K562 (cell line): ENCODE measurements around the gene SLC35E1. TPM values are rescaled to one million over a fixed set of nuclear protein-coding genes. Genes with fewer than 3 reads are reported as not detected.

Experiments
- ATAC-seq: fragments of 200-7000 bp; cut with Tn5 transposase; 3 replicates; pipeline ENCODE4 v1.9.1; 2020; ENCODE audit warnings: moderate library complexity
- BruUV-seq: library from RNA; stranded (reverse); fragments of 400-500 nt; replicated peaks from 2 replicates; lab custom pipeline; 2021; lab: Mats Ljungman, UMichigan
- CTCF ChIA-PET: fragments of 300-600 bp; formaldehyde crosslinking; extraction: SDS; loops from one replicate; lab custom pipeline; 2021; ENCODE audit warnings: low intra/inter-chr PET ratio; lab: Yijun Ruan, JAX
- POLR2A ChIA-PET: fragments of 300-600, 350-650 bp; sonication (Branson Sonifier 250); formaldehyde crosslinking; extraction: SDS; loops from one replicate; lab custom pipeline; 2021; ENCODE audit warnings: antibody characterized with exemption, inconsistent platforms; lab: Yijun Ruan, JAX
- DNase-seq, 4 experiments: peaks; one replicate each; pipeline versions ENCODE4 v3.0.0 to v3.0.0-alpha.2; 2011 to 2018; ENCODE audit warnings: low spot score in 3 of 4, mixed read lengths in 3 of 4; ENCODE audit errors: extremely low read depth in 1 of 4
- FAIRE-seq: peaks from 2 replicates; lab custom pipeline; 2011; peaks lifted over from hg19 to GRCh38; lab: Jason Lieb, UNC
- H2AFZ ChIP-seq: 2 replicates; pipeline ENCODE4 v1.6.0; 2011; ENCODE audit warnings: low read depth, low read length, control low read depth, inconsistent platforms
- H3K27ac ChIP-seq: fragments of 200-600 bp; 3 replicates; pipeline ENCODE4 v1.8.0; 2011; ENCODE audit warnings: low read depth, mild to moderate bottlenecking, control low read depth, inconsistent platforms, low read length, moderate library complexity, mixed read lengths; ENCODE audit errors: extremely low read depth
- H3K27me3 ChIP-seq, 2 experiments: fragments of 300-600 bp in 1 of 2; 2 replicates in 1 of 2; 3 replicates in 1 of 2; pipeline versions ENCODE4 v1.6.0 to v1.8.0; 2011; ENCODE audit warnings: inconsistent platforms in 2 of 2, low read length in 2 of 2, mild to moderate bottlenecking in 1 of 2, mixed read lengths in 1 of 2, moderate library complexity in 1 of 2; ENCODE audit not compliant: control insufficient read depth in 2 of 2, insufficient read depth in 2 of 2
- H3K36me3 ChIP-seq: fragments of 300-600 bp; 3 replicates; pipeline ENCODE4 v1.8.0; 2011; ENCODE audit warnings: mild to moderate bottlenecking, low read length, inconsistent platforms; ENCODE audit not compliant: control insufficient read depth, insufficient read depth
- H3K4me1 ChIP-seq, 2 experiments: fragments of 200-600 bp in 1 of 2; replicated peaks in 1 of 2; 2 replicates in 1 of 2; 3 replicates in 1 of 2; pipeline versions ENCODE4 v1.5.1 to v1.8.0; 2011; ENCODE audit warnings: inconsistent platforms in 2 of 2, low read length in 2 of 2, mild to moderate bottlenecking in 1 of 2, mixed read lengths in 1 of 2, moderate library complexity in 1 of 2; ENCODE audit not compliant: control insufficient read depth in 2 of 2, insufficient read depth in 2 of 2
- H3K4me2 ChIP-seq: 2 replicates; pipeline ENCODE4 v1.6.1; 2011; ENCODE audit warnings: low read length, control low read depth, inconsistent platforms, mixed read lengths; ENCODE audit not compliant: insufficient read depth
- H3K4me3 ChIP-seq: fragments of 200-600 bp; sonication (generic), shearing (Covaris generic); 2 replicates; pipeline ENCODE4 v1.5.1; 2016; ENCODE audit warnings: control low read depth, inconsistent platforms
- H3K79me2 ChIP-seq: fragments of 200-600 bp; 3 replicates; pipeline ENCODE4 v1.8.0; 2011; ENCODE audit warnings: low read length, inconsistent platforms; ENCODE audit not compliant: control insufficient read depth, insufficient read depth
- H3K9ac ChIP-seq, 2 experiments: 2 replicates each; pipeline versions ENCODE4 v1.6.0 to v1.6.1; 2011; ENCODE audit warnings: low read depth in 2 of 2, low read length in 2 of 2, control low read depth in 1 of 2, inconsistent platforms in 1 of 2, mild to moderate bottlenecking in 1 of 2, mixed read lengths in 1 of 2; ENCODE audit not compliant: insufficient read depth in 1 of 2
- H3K9me1 ChIP-seq: one replicate; pipeline ENCODE4 v1.6.0; 2011; ENCODE audit warnings: inconsistent platforms, mild to moderate bottlenecking, low read length, moderate library complexity; ENCODE audit not compliant: control insufficient read depth, insufficient read depth
- H3K9me3 ChIP-seq: replicated peaks from 2 replicates; pipeline ENCODE4 v1.5.1; 2011; ENCODE audit warnings: low read depth, low read length, inconsistent platforms; ENCODE audit not compliant: control insufficient read depth, insufficient read depth
- H4K20me1 ChIP-seq: replicated peaks from 2 replicates; pipeline ENCODE4 v1.6.1; 2011; ENCODE audit warnings: low read length, inconsistent platforms, mixed read lengths; ENCODE audit not compliant: control insufficient read depth, insufficient read depth
- CBX3 ChIP-seq, 2 experiments: IDR thresholded peaks; 1 replicate in 1 of 2; 2 replicates in 1 of 2; pipeline ENCODE4 v1.6.1; 2012; ENCODE audit warnings: inconsistent platforms in 2 of 2, low read length in 2 of 2, borderline replicate concordance in 1 of 2, control low read depth in 1 of 2
- ETV1 ChIP-seq: fragments of 450-650 bp; conservative IDR thresholded peaks from 2 replicates; pipeline ENCODE4 v1.6.1; 2016; ENCODE audit warnings: missing genetic modification characterization, control low read depth, low read depth, missing compliant biosample characterization
- JUND ChIP-seq, 2 experiments: IDR thresholded peaks; 2 replicates in 1 of 2; 3 replicates in 1 of 2; pipeline ENCODE4 v1.6.1; 2011; ENCODE audit warnings: borderline replicate concordance in 2 of 2, low read depth in 2 of 2, low read length in 2 of 2, improper control_type of control experiment in 1 of 2, missing biosample characterization in 1 of 2, missing genetic modification characterization in 1 of 2, missing genetic modification reagents in 1 of 2
- MAFK ChIP-seq: IDR thresholded peaks from 2 replicates; pipeline ENCODE4 v1.6.1; 2011; ENCODE audit warnings: low read length, improper control_type of control experiment
- MCM3 ChIP-seq: fragments of 450-650 bp; IDR thresholded peaks from 2 replicates; pipeline ENCODE4 v1.6.1; 2016
- RB1 ChIP-seq: fragments of 450-650 bp; IDR thresholded peaks from 2 replicates; pipeline ENCODE4 v1.6.1; 2017; ENCODE audit warnings: low read depth, mild to moderate bottlenecking
- SMARCA4 ChIP-seq: fragments of 450-650 bp; IDR thresholded peaks from 2 replicates; pipeline ENCODE4 v1.6.1; 2016
- ZNF696 ChIP-seq: fragments of 250-450 bp; sonication (Bioruptor Pico); conservative IDR thresholded peaks from 2 replicates; pipeline ENCODE4 v1.4.0; 2020; ENCODE audit warnings: mild to moderate bottlenecking, moderate library complexity
- WGBS: fragments of 100-300 bp; shearing (Covaris generic); methylation state at CpG from one replicate; pipeline ENCODE4 v1.1.6; 2016; ENCODE audit warnings: low coverage, mixed read lengths; ENCODE audit not compliant: insufficient coverage; ENCODE audit errors: missing lambda C conversion rate; 5-methylcytosine and 5-hydroxymethylcytosine counted together
- in situ Hi-C: fragments of 300-500 bp; cut with MboI; formaldehyde crosslinking; loops from 4 replicates; pipeline ENCODE4 v1.15.0; 2018; ENCODE audit warnings: inconsistent platforms, mixed read lengths
- intact Hi-C: fragments of 100-400 bp; cut with micrococcal nuclease; formaldehyde crosslinking; loops from 2 replicates; pipeline ENCODE4 v1.14.2; 2022
- polyA plus RNA-seq, 8 experiments: library from polyadenylated mRNA; depleted of rRNA in 4 of 8; stranded (reverse) in 5 of 8; unstranded in 3 of 8; fragments of >200 nt; fragmentation: Nextera tagmentation in 2 of 8; fragmentation: Illumina TruSeq in 1 of 8; extraction: Ambion mirVana in 2 of 8; extraction: Trizol in 1 of 8; gene quantifications; 2 replicates each; pipeline versions ENCODE4 v1.2.1 to v1.2.3, GENCODE V29; 2011 to 2014; ENCODE audit warnings: inconsistent platforms in 1 of 8, missing spikeins in 1 of 8
- total RNA-seq, 7 experiments: library from RNA; depleted of rRNA in 6 of 7; stranded (reverse); fragments of >200 nt in 6 of 7; fragmentation: Illumina TruSeq in 2 of 7; extraction: Trizol in 2 of 7; gene quantifications; 2 replicates each; pipeline versions ENCODE4 v1.2.1 to v1.2.3, GENCODE V29; 2011 to 2021; ENCODE audit warnings: low replicate concordance in 1 of 7
- TF ChIP-seq, protein P1 (sequence below): sonication (generic); formaldehyde crosslinking; IDR thresholded peaks from 2 replicates; pipeline ENCODE4 v1.5.0; 2020; ENCODE audit warnings: missing genetic modification reagents
- TF ChIP-seq, protein P2 (sequence below), 2 experiments: IDR thresholded peaks in 1 of 2; conservative IDR thresholded peaks in 1 of 2; 2 replicates each; pipeline ENCODE4 v1.6.1; 2016; ENCODE audit warnings: low read depth in 2 of 2, mild to moderate bottlenecking in 1 of 2, missing compliant biosample characterization in 1 of 2, missing genetic modification characterization in 1 of 2, moderate library complexity in 1 of 2

The SLC35E1 gene
- total and polyA plus RNA-seq, 9 of the 15 experiments (the other 6 are each of a cell fraction or from before 2014, with no cell fraction given) = 15.0 to 40.1 (median 25.7) TPM

DNA sequence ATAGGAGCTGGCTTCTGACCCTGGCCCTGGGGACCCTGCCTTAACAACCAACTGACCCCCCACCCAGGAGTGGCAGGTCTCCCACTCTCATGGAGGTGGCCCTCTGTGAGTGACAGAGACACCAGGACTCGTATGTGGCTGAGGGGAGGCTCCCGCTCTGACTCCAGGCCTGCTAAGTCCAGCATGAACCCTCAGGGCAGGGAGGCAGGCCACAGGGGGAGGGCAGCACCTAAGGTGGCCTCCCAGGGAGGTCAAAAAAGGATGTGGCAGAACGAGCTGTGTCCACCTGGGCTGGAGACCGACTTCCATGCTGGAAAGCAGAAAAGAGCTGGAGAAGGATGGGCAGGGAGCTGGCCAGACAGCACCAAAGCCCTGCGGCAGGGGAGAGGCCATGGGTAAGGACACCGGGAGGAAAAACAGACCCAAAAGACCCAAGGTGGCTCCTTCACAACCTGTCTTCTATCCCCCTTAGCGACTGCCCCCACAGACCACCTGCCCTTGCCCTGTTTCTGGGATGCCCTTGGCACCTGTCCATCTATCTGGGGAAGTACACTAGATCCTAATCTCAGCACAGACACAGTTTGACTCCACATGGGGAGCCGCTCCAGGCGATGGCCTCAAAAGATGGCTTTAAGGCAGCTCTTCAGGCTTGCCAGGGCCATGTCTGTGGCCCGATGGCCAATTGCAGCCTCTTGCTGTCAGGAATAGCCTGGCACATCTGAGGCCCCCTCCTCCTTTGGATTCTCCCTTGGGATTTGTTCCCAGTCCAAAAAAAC, 10.5 kb upstream of the SLC35E1 start:
- in situ Hi-C loops = no loop called here
- no TSS peak for BruUV-seq
- intact Hi-C loops = no loop called here
- H3K9me1 ChIP-seq = peaks cover 4% of the 10 kb centered on the region
- no peak for TF ChIP-seq CBX3 (IDR thresholded peaks at IDR 0.05; ENCODE audit: borderline replicate concordance in 1 of 2, low read length in 2 of 2)
- TF ChIP-seq MAFK = no peak
- TF ChIP-seq MCM3 = no peak
- no peak for TF ChIP-seq RB1
- no peak overlapping the region for H2AFZ ChIP-seq
- H3K27me3 ChIP-seq = no peaks in the 10 kb centered on the region; a peak in 1 of 5 replicates
- H3K4me3 ChIP-seq = no peak overlapping the region
- H3K36me3 ChIP-seq = peaks cover 46% of the 10 kb centered on the region; the same call in 2 of the 3 replicates
- FAIRE-seq (no peak), ATAC-seq (no peak), DNase-seq (no peak)
- ChIA-PET CTCF (no interaction called here), POLR2A (interaction anchor here (0.6 to 1.1 kb wide), 3 partner anchors 9 to 41 kb away, joined by 3 to 4 read pairs (median 4); no protein-coding TSS in a partner anchor)
- peak overlapping the region; percentile 71; the same call in 2 of the 3 replicates for H3K27ac ChIP-seq
- WGBS = 87% methylated on average over 9 of the region's 10 CpGs
- peaks cover 16% of the 10 kb centered on the region for H4K20me1 ChIP-seq
- H3K9ac ChIP-seq = peak overlapping the region in 1 of 2 experiments; percentile 86; a peak in 2 of 4 replicates
- H3K4me2 ChIP-seq = no peak overlapping the region
- H3K79me2 ChIP-seq = peaks cover 97% of the 10 kb centered on the region
- H3K4me1 ChIP-seq = peaks cover 56 to 73% of the 10 kb centered on the region in 2 experiments
- H3K9me3 ChIP-seq = no peaks in the 10 kb centered on the region

DNA sequence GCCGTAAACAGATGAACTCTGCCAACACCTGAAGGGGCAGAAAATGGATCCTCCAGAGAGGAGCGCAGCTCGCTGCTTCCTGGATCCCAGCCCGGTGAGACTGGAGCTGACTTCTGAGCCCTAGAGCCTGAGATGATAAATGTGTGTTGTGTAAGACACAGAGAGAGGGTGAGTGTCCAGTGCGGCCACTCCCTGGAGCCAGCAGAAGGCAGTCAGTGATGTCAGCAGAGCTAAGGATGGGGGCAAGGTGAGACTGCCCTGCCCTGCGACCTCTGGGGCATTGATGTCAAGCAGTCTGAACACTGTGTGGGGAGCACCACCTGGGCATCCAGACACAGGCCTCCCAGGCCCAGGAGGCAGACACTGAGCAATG, 9.7 kb upstream of the SLC35E1 start:
- POLR2A ChIA-PET = interaction anchor here (0.6 to 2.2 kb wide), 5 partner anchors 8 to 40 kb away, joined by 3 to 11 read pairs (median 4); partner anchors contain the start of gene SLC35E1
- H3K9me1 ChIP-seq = peaks cover 4% of the 10 kb centered on the region
- no peaks in the 10 kb centered on the region for H3K9me3 ChIP-seq
- in situ Hi-C loops = no loop called here
- H3K27ac ChIP-seq = peak overlapping the region; percentile 71
- H3K4me3 ChIP-seq = no peak overlapping the region
- ATAC-seq = peak; percentile 2; the same call in 1 of the 3 replicates
- FAIRE-seq = no peak
- H4K20me1 ChIP-seq = peaks cover 11% of the 10 kb centered on the region; the same call in 1 of the 2 replicates
- H2AFZ ChIP-seq = no peak overlapping the region
- no peak for DNase-seq
- CTCF ChIA-PET = no interaction called here
- no TSS peak for BruUV-seq
- H3K27me3 ChIP-seq = no peaks in the 10 kb centered on the region; a peak in 1 of 5 replicates
- peaks cover 53% of the 10 kb centered on the region; the same call in 2 of the 3 replicates for H3K36me3 ChIP-seq
- intact Hi-C loops = no loop called here
- H3K4me1 ChIP-seq = peaks cover 50 to 66% of the 10 kb centered on the region in 2 experiments; a peak in 4 of 5 replicates
- H3K9ac ChIP-seq = peak overlapping the region; percentile 58 to 86
- H3K79me2 ChIP-seq = peaks cover 94% of the 10 kb centered on the region
- 77% methylated on average over 6 of the region's 6 CpGs for WGBS
- peak overlapping the region; percentile 64; the same call in 1 of the 2 replicates for H3K4me2 ChIP-seq
- no peak for TF ChIP-seq JUND (IDR thresholded peaks at IDR 0.05; ENCODE audit: borderline replicate concordance, low read depth, low read length)
- no peak for TF ChIP-seq JUND (tag; IDR thresholded peaks at IDR 0.05; ENCODE audit: borderline replicate concordance, low read depth, low read length)
- TF ChIP-seq, protein P1, sequence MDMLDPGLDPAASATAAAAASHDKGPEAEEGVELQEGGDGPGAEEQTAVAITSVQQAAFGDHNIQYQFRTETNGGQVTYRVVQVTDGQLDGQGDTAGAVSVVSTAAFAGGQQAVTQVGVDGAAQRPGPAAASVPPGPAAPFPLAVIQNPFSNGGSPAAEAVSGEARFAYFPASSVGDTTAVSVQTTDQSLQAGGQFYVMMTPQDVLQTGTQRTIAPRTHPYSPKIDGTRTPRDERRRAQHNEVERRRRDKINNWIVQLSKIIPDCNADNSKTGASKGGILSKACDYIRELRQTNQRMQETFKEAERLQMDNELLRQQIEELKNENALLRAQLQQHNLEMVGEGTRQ = no peak
- TF ChIP-seq, protein P2, sequence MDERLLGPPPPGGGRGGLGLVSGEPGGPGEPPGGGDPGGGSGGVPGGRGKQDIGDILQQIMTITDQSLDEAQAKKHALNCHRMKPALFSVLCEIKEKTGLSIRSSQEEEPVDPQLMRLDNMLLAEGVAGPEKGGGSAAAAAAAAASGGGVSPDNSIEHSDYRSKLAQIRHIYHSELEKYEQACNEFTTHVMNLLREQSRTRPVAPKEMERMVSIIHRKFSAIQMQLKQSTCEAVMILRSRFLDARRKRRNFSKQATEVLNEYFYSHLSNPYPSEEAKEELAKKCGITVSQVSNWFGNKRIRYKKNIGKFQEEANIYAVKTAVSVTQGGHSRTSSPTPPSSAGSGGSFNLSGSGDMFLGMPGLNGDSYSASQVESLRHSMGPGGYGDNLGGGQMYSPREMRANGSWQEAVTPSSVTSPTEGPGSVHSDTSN (CRISPR knock-in tag; IDR thresholded peaks at IDR 0.05; ENCODE audit: low read depth) = no peak
- TF ChIP-seq, protein P2 (tag; conservative IDR thresholded peaks at IDR 0.05; ENCODE audit: low read depth) = peak; percentile 72
- no peak for TF ChIP-seq ETV1
- no peak for TF ChIP-seq ZNF696 (CRISPR knock-in tag)
- no peak for TF ChIP-seq SMARCA4
